CD4-positive, alpha-beta T cell (primary cell): ENCODE data around the gene SLC25A26. TPM values are rescaled to one million over a fixed set of nuclear protein-coding genes. Genes with fewer than 3 reads are reported as not detected.

Experiments used
- ATAC-seq: fragments of 200-7000 bp; cut with Tn5 transposase; one replicate; pipeline ENCODE4 v1.10.0; 2022; ENCODE audit warnings: mild to moderate bottlenecking; ENCODE audit not compliant: poor library complexity
- CTCF ChIA-PET: fragments of 350-600 bp; sonication (Branson Sonifier 250); formaldehyde crosslinking; loops from one replicate; lab custom pipeline; 2021; ENCODE audit warnings: antibody characterized with exemption, inconsistent platforms; lab: Charles Lee
- POLR2A ChIA-PET: fragments of 350-600 bp; sonication (Branson Sonifier 250); formaldehyde crosslinking; loops from one replicate; lab custom pipeline; 2021; ENCODE audit warnings: antibody characterized with exemption, inconsistent platforms; lab: Charles Lee
- DNase-seq, 14 experiments: peaks; one replicate each; pipeline ENCODE4 v3.0.0-alpha.2; 2013 to 2020; ENCODE audit warnings: mixed read lengths in 2 of 14
- H3K27ac ChIP-seq, 2 donors: one replicate each; pipeline versions ENCODE4 v1.5.1 to v1.7.0; 2013; ENCODE audit warnings: low read length in 2 of 2, low read depth in 1 of 2, mild to moderate bottlenecking in 1 of 2
- H3K27me3 ChIP-seq, 2 experiments: 1 replicate in 1 of 2; 2 replicates in 1 of 2; pipeline versions ENCODE4 v1.6.1 to v1.7.0; 2013; ENCODE audit warnings: low read length in 2 of 2, control low read depth in 1 of 2, mild to moderate bottlenecking in 1 of 2, moderate library complexity in 1 of 2; ENCODE audit not compliant: insufficient read depth in 2 of 2, control insufficient read depth in 1 of 2
- H3K36me3 ChIP-seq: one replicate; pipeline ENCODE4 v1.6.1; 2013; ENCODE audit warnings: low read length, control low read depth; ENCODE audit not compliant: insufficient read depth
- H3K4me1 ChIP-seq: one replicate; pipeline ENCODE4 v1.6.1; 2013; ENCODE audit warnings: low read length, control low read depth; ENCODE audit not compliant: insufficient read depth
- H3K4me3 ChIP-seq: one replicate; pipeline ENCODE4 v1.5.1; 2013; ENCODE audit warnings: mild to moderate bottlenecking, low read length, moderate library complexity
- H3K9me3 ChIP-seq, 2 experiments: 1 replicate in 1 of 2; 2 replicates in 1 of 2; pipeline versions ENCODE4 v1.6.1 to v1.7.0; 2013; ENCODE audit warnings: low read length in 2 of 2, mild to moderate bottlenecking in 2 of 2, control low read depth in 1 of 2, moderate library complexity in 1 of 2; ENCODE audit not compliant: control insufficient read depth in 1 of 2, insufficient read depth in 1 of 2
- H3K27ac Mint-ChIP-seq: one replicate; pipeline ENCODE4 v1.8.0; 2020; ENCODE audit warnings: mixed read lengths
- H3K27me3 Mint-ChIP-seq: one replicate; pipeline ENCODE4 v1.8.0; 2021; ENCODE audit warnings: mixed read lengths
- H3K36me3 Mint-ChIP-seq: one replicate; pipeline ENCODE4 v1.8.0; 2021; ENCODE audit warnings: low read depth, mixed read lengths
- H3K4me1 Mint-ChIP-seq: one replicate; pipeline ENCODE4 v1.8.0; 2021; ENCODE audit warnings: low read depth, mixed read lengths
- H3K4me3 Mint-ChIP-seq: one replicate; pipeline ENCODE4 v1.8.0; 2020; ENCODE audit warnings: mild to moderate bottlenecking, mixed read lengths
- H3K9me3 Mint-ChIP-seq: one replicate; pipeline ENCODE4 v1.8.0; 2020; ENCODE audit warnings: mixed read lengths
- CTCF ChIP-seq: fragments of 200-600 bp; IDR thresholded peaks from one replicate; pipeline ENCODE4 v1.8.0; 2022; ENCODE audit warnings: antibody characterized with exemption, mild to moderate bottlenecking
- intact Hi-C, 2 experiments: fragments of 100-400 bp; cut with DNase I in 1 of 2; cut with micrococcal nuclease in 1 of 2; formaldehyde crosslinking; loops; one replicate each; pipeline versions ENCODE4 v1.15.1 to v1.9.0; 2023 to 2025; cut with DNase I, micrococcal nuclease
- total RNA-seq, 174 experiments: library from RNA in 2 of 174; stranded (reverse) in 2 of 174; gene quantifications; one replicate each; pipeline ENCODE4 v1.2.3 and lab custom pipeline; 2021 to 2026

The SLC25A26 gene
- total RNA-seq, 2 experiments from 2014 or later: 26.9 to 30.2 TPM

- intact Hi-C loops: loop anchor here (5.0 kb wide), 1 partner anchor 97 kb away; the partner anchor contains the start of gene LRIG1 (in 2 of the 2)
- Histone ChIP-seq H3K4me3 (no peak overlapping the region), H3K36me3 (peaks cover 84% of the 10 kb centered on the region), H3K27me3 (no peaks in the 10 kb centered on the region), H3K9me3 (no peaks in the 10 kb centered on the region), H3K27ac (no peak overlapping the region), H3K4me1 (peaks cover 3% of the 10 kb centered on the region)
- no peaks in the 10 kb centered on the region for H3K27me3 Mint-ChIP-seq
- no peak overlapping the region for H3K4me3 Mint-ChIP-seq
- no peak for TF ChIP-seq CTCF
- CTCF ChIA-PET: interaction anchor here (0.9 kb wide), 1 partner anchor 417 kb away, joined by 3 read pairs; no protein-coding TSS in a partner anchor
- no peak for ATAC-seq
- no peak for DNase-seq
- H3K9me3 Mint-ChIP-seq: no peaks in the 10 kb centered on the region
- peaks cover 48% of the 10 kb centered on the region for H3K36me3 Mint-ChIP-seq
- no peaks in the 10 kb centered on the region for H3K4me1 Mint-ChIP-seq
- POLR2A ChIA-PET: no interaction called here
- H3K27ac Mint-ChIP-seq: no peak overlapping the region
These were observed 184.3 kb downstream of the SLC25A26 start for GRCh38 chr3:66404903-66405700.

GRCh38 chr3:66405701-66406091 lies 184.9 kb downstream of the SLC25A26 start:
- Histone ChIP-seq H3K27me3 (no peaks in the 10 kb centered on the region), H3K27ac (no peak overlapping the region), H3K4me1 (peaks cover 3% of the 10 kb centered on the region), H3K36me3 (peaks cover 85% of the 10 kb centered on the region), H3K4me3 (no peak overlapping the region), H3K9me3 (no peaks in the 10 kb centered on the region)
- ChIA-PET CTCF (no interaction called here), POLR2A (no interaction called here)
- Mint-ChIP-seq H3K4me1 (no peaks in the 10 kb centered on the region), H3K27ac (no peak overlapping the region), H3K4me3 (no peak overlapping the region), H3K9me3 (no peaks in the 10 kb centered on the region), H3K36me3 (peaks cover 54% of the 10 kb centered on the region), H3K27me3 (no peaks in the 10 kb centered on the region)
- intact Hi-C loops: loop anchor here (5.0 kb wide), 1 partner anchor 97 kb away; the partner anchor contains the start of gene LRIG1 (in 2 of the 2)
- TF ChIP-seq CTCF: no peak
- DNase-seq (no peak), ATAC-seq (no peak)

- no peak overlapping the region for H3K27ac Mint-ChIP-seq
- intact Hi-C loops: loop anchor here (5.0 kb wide), 1 partner anchor 96 kb away; the partner anchor contains the start of gene LRIG1 (in 2 of the 2)
These were observed 185.4 kb downstream of the SLC25A26 start for GRCh38 chr3:66406163-66406562.

More at GRCh38 chr3:66406163-66406562, 185.4 kb downstream of the SLC25A26 start:
- Histone ChIP-seq H3K27ac (no peak overlapping the region), H3K4me1 (peaks cover 3% of the 10 kb centered on the region), H3K4me3 (no peak overlapping the region), H3K27me3 (no peaks in the 10 kb centered on the region), H3K36me3 (peaks cover 87% of the 10 kb centered on the region), H3K9me3 (no peaks in the 10 kb centered on the region)
- POLR2A ChIA-PET: no interaction called here
- H3K4me3 Mint-ChIP-seq: no peak overlapping the region
- DNase-seq (no peak), ATAC-seq (no peak)
- no peaks in the 10 kb centered on the region for H3K9me3 Mint-ChIP-seq
- no peak for TF ChIP-seq CTCF
- H3K36me3 Mint-ChIP-seq: peaks cover 56% of the 10 kb centered on the region
- no peaks in the 10 kb centered on the region for H3K27me3 Mint-ChIP-seq
- CTCF ChIA-PET: no interaction called here
- no peaks in the 10 kb centered on the region for H3K4me1 Mint-ChIP-seq
